Activated CD4-positive, alpha-beta T cell treated with anti-CD3 and anti-CD28 coated beads, Interleukin-2, amount 10 ng/mL, durations not matched to agents 24 days and 14 days (primary cell): ENCODE measurements around the gene TBC1D3D. TPM values are rescaled to one million over a fixed set of nuclear protein-coding genes. Genes with fewer than 3 reads are reported as not detected.
"Not testable (repeated sequence)": the region's sequence is repeated elsewhere in the genome, so short reads cannot be mapped to it uniquely, and the experiment has no call there.

Source experiments
- DNase-seq: peaks from one replicate; pipeline ENCODE4 v3.0.0; 2022
- H3K27ac Mint-ChIP-seq: one replicate; pipeline ENCODE4 v1.8.0; 2022; ENCODE audit warnings: mild to moderate bottlenecking, mixed read lengths
- H3K27me3 Mint-ChIP-seq: one replicate; pipeline ENCODE4 v1.8.0; 2022; ENCODE audit warnings: mixed read lengths
- H3K36me3 Mint-ChIP-seq: one replicate; pipeline ENCODE4 v1.8.0; 2022; ENCODE audit warnings: low read depth, mild to moderate bottlenecking, mixed read lengths
- H3K4me1 Mint-ChIP-seq: one replicate; pipeline ENCODE4 v1.8.0; 2021; ENCODE audit warnings: mixed read lengths
- H3K4me3 Mint-ChIP-seq: one replicate; pipeline ENCODE4 v1.8.0; 2022; ENCODE audit warnings: mild to moderate bottlenecking, moderate library complexity, mixed read lengths
- H3K9me3 Mint-ChIP-seq: one replicate; pipeline ENCODE4 v1.8.0; 2021; ENCODE audit warnings: mixed read lengths
- intact Hi-C: fragments of 100-400 bp; cut with micrococcal nuclease; formaldehyde crosslinking; loops from one replicate; pipeline ENCODE4 v1.15.1; 2023
- total RNA-seq: library from RNA; stranded (reverse); gene quantifications from 2 replicates; pipeline ENCODE4 v1.2.3, GENCODE V29; 2022

Gene TBC1D3D
- 1.4 TPM in 1 of 2 replicates, not detected in the other for total RNA-seq

GRCh38 chr17:38003676-38004075 lies at the start of gene TBC1D3D:
Gene TBC1D3D (plus strand): TSS chr17:38003976. CDS start chr17:38005561, 1,585 bp downstream.
- H3K27ac Mint-ChIP-seq, H3K4me3 Mint-ChIP-seq, H3K27me3 Mint-ChIP-seq, H3K36me3 Mint-ChIP-seq, intact Hi-C loops, H3K4me1 Mint-ChIP-seq, DNase-seq, H3K9me3 Mint-ChIP-seq: not testable (repeated sequence)

- H3K4me1 Mint-ChIP-seq, H3K36me3 Mint-ChIP-seq, H3K27ac Mint-ChIP-seq, DNase-seq, H3K4me3 Mint-ChIP-seq, H3K27me3 Mint-ChIP-seq, H3K9me3 Mint-ChIP-seq, intact Hi-C loops: not testable (repeated sequence)
These were observed 14.8 kb upstream of the TBC1D3D start, which contains the start of gene TBC1D3L for GRCh38 chr17:37988960-37989359. Gene TBC1D3L (minus strand): TSS chr17:37989060. CDS start chr17:37987520, 1,540 bp downstream.

Other genes with a start within 250 kb of the TBC1D3D start
- not detected in 2 replicates for gene TBC1D3K, start 79.6 kb upstream of the TBC1D3D start, total RNA-seq
- 16.8 and 17.6 TPM in 2 replicates for gene TBC1D3L, start 14.9 kb upstream of the TBC1D3D start, total RNA-seq
- gene TBC1D3C, start 64.7 kb downstream of the TBC1D3D start, total RNA-seq: not detected in 2 replicates
- not detected in 2 replicates for gene TBC1D3E, start 124.0 kb downstream of the TBC1D3D start, total RNA-seq
- gene TBC1D3, start 188.6 kb downstream of the TBC1D3D start, total RNA-seq: not detected in 2 replicates